ENCODE results near the gene EIF1B.

GRCh38 chr3:40306336-40306735 lies 3.2 kb upstream of the EIF1B start:
- no peak for TF ChIP-seq REST (IDR thresholded peaks at IDR 0.05; ENCODE audit: insufficient replicate concordance, low read depth)
- no peak for TF ChIP-seq CTCF (IDR thresholded peaks at IDR 0.05; ENCODE audit: insufficient read depth, low read length)

Measured in HL-60 (cell line).